H9 (cell line): Measurements from ENCODE around the gene LYSMD3. TPM values are rescaled to one million over a fixed set of nuclear protein-coding genes. Genes with fewer than 3 reads are reported as not detected.
A peak's percentile ranks its signal among the peaks of the same experiment; 100 is the strongest.

ENCODE experiments used
- DNase-seq: peaks from one replicate; pipeline ENCODE4 v3.0.0-alpha.2; 2017
- H2AFZ ChIP-seq: one replicate; pipeline ENCODE4 v1.6.1; 2013; ENCODE audit warnings: mild to moderate bottlenecking, low read length, control low read depth, moderate library complexity
- H2AK5ac ChIP-seq: 2 replicates; pipeline ENCODE4 v1.6.1; 2013; ENCODE audit warnings: low read length, control low read depth, mixed read lengths; ENCODE audit not compliant: insufficient read length
- H2BK120ac ChIP-seq: one replicate; pipeline ENCODE4 v1.6.1; 2013; ENCODE audit warnings: low read depth, mild to moderate bottlenecking, low read length, control low read depth, inconsistent platforms; ENCODE audit not compliant: poor library complexity, severe bottlenecking
- H2BK12ac ChIP-seq: 2 replicates; pipeline ENCODE4 v1.6.1; 2013; ENCODE audit warnings: low read length, control low read depth, mixed read lengths, low read depth; ENCODE audit not compliant: insufficient read length
- H2BK15ac ChIP-seq: 2 replicates; pipeline ENCODE4 v1.6.1; 2013; ENCODE audit warnings: low read depth, low read length, control low read depth
- H2BK20ac ChIP-seq: one replicate; pipeline ENCODE4 v1.6.1; 2013; ENCODE audit warnings: low read depth, mild to moderate bottlenecking, low read length, control low read depth, inconsistent platforms; ENCODE audit not compliant: poor library complexity, severe bottlenecking
- H2BK5ac ChIP-seq: 2 replicates; pipeline ENCODE4 v1.6.1; 2013; ENCODE audit warnings: low read length, control low read depth, mixed read lengths; ENCODE audit not compliant: insufficient read length
- H3K14ac ChIP-seq: 2 replicates; pipeline ENCODE4 v1.6.1; 2013; ENCODE audit warnings: low read length, control low read depth; ENCODE audit not compliant: insufficient read depth
- H3K18ac ChIP-seq: 2 replicates; pipeline ENCODE4 v1.6.1; 2013; ENCODE audit warnings: low read depth, mild to moderate bottlenecking, mixed read lengths, low read length, control low read depth; ENCODE audit not compliant: insufficient read length
- H3K23ac ChIP-seq: 2 replicates; pipeline ENCODE4 v1.6.1; 2013; ENCODE audit warnings: low read length, control low read depth, mixed read lengths, low read depth; ENCODE audit not compliant: insufficient read length
- H3K23me2 ChIP-seq: 2 replicates; pipeline ENCODE4 v1.6.1; 2013; ENCODE audit warnings: low read depth, mild to moderate bottlenecking, mixed read lengths, low read length, control low read depth; ENCODE audit not compliant: insufficient read length, poor library complexity, severe bottlenecking
- H3K27ac ChIP-seq: 2 replicates; pipeline ENCODE4 v1.5.1; 2013; ENCODE audit warnings: low read length, control low read depth, mixed read lengths, low read depth; ENCODE audit not compliant: insufficient read length
- H3K27me3 ChIP-seq: 2 replicates; pipeline ENCODE4 v1.6.1; 2013; ENCODE audit warnings: low read length, control low read depth, inconsistent platforms; ENCODE audit not compliant: insufficient read depth
- H3K4ac ChIP-seq: 2 replicates; pipeline ENCODE4 v1.6.1; 2013; ENCODE audit warnings: low read depth, mild to moderate bottlenecking, control low read depth, inconsistent platforms, low read length, moderate library complexity
- H3K4me1 ChIP-seq: 2 replicates; pipeline ENCODE4 v1.6.1; 2013; ENCODE audit warnings: low read length, control low read depth, inconsistent platforms; ENCODE audit not compliant: insufficient read depth
- H3K4me2 ChIP-seq: 2 replicates; pipeline ENCODE4 v1.6.1; 2013; ENCODE audit warnings: low read length, control low read depth, mixed read lengths; ENCODE audit not compliant: insufficient read length, insufficient read depth
- H3K56ac ChIP-seq: 2 replicates; pipeline ENCODE4 v1.6.1; 2013; ENCODE audit warnings: low read depth, mild to moderate bottlenecking, mixed read lengths, low read length, control low read depth; ENCODE audit not compliant: insufficient read length
- H3K79me1 ChIP-seq: 2 replicates; pipeline ENCODE4 v1.6.1; 2013; ENCODE audit warnings: low read depth, mild to moderate bottlenecking, moderate library complexity, low read length, control low read depth, inconsistent platforms; ENCODE audit not compliant: insufficient read depth, poor library complexity, severe bottlenecking
- H3K79me2 ChIP-seq: 2 replicates; pipeline ENCODE4 v1.6.1; 2013; ENCODE audit warnings: low read length, control low read depth, inconsistent platforms; ENCODE audit not compliant: insufficient read depth
- H3K9ac ChIP-seq: 2 replicates; pipeline ENCODE4 v1.6.1; 2013; ENCODE audit warnings: low read length, control low read depth, mixed read lengths; ENCODE audit not compliant: insufficient read length; ENCODE audit errors: extremely low read depth
- H3K9me3 ChIP-seq: one replicate; pipeline ENCODE4 v1.6.1; 2013; ENCODE audit warnings: low read depth, low read length, inconsistent platforms; ENCODE audit not compliant: control insufficient read depth
- H3T11ph ChIP-seq: one replicate; pipeline ENCODE4 v1.6.1; 2013; ENCODE audit warnings: mild to moderate bottlenecking, low read length, control low read depth, inconsistent platforms
- H4K20me1 ChIP-seq: one replicate; pipeline ENCODE4 v1.6.1; 2013; ENCODE audit not compliant: control insufficient read depth, insufficient read length, insufficient read depth
- H4K5ac ChIP-seq: 2 replicates; pipeline ENCODE4 v1.6.1; 2013; ENCODE audit warnings: low read depth, mild to moderate bottlenecking, mixed read lengths, low read length, control low read depth; ENCODE audit not compliant: insufficient read length
- H4K8ac ChIP-seq: replicated peaks from 2 replicates; pipeline ENCODE4 v1.6.1; 2013; ENCODE audit warnings: low read length, control low read depth, mixed read lengths, low read depth; ENCODE audit not compliant: insufficient read length
- H4K91ac ChIP-seq: 2 replicates; pipeline ENCODE4 v1.6.1; 2013; ENCODE audit warnings: low read depth, mild to moderate bottlenecking, moderate library complexity, mixed read lengths, low read length, control low read depth; ENCODE audit not compliant: insufficient read length
- H3K27ac Mint-ChIP-seq, 3 experiments: 2 replicates in 2 of 3; 3 replicates in 1 of 3; pipeline ENCODE4 v1.8.0; 2020 to 2021; ENCODE audit warnings: mixed read lengths in 3 of 3, mild to moderate bottlenecking in 1 of 3, moderate library complexity in 1 of 3
- H3K27me3 Mint-ChIP-seq: 2 replicates; pipeline ENCODE4 v1.8.0; 2021; ENCODE audit warnings: low read depth, mild to moderate bottlenecking, moderate library complexity, mixed read lengths
- H3K36me3 Mint-ChIP-seq, 3 experiments: 2 replicates in 2 of 3; 3 replicates in 1 of 3; pipeline ENCODE4 v1.8.0; 2020 to 2021; ENCODE audit warnings: low read depth in 3 of 3, mixed read lengths in 3 of 3; ENCODE audit not compliant: insufficient read depth in 1 of 3
- H3K4me1 Mint-ChIP-seq, 2 experiments: 2 replicates each; pipeline ENCODE4 v1.8.0; 2020; ENCODE audit warnings: mixed read lengths in 2 of 2
- H3K4me3 Mint-ChIP-seq, 2 experiments: 2 replicates in 1 of 2; 3 replicates in 1 of 2; pipeline ENCODE4 v1.8.0; 2020 to 2021; ENCODE audit warnings: mild to moderate bottlenecking in 2 of 2, mixed read lengths in 2 of 2, moderate library complexity in 1 of 2
- H3K9me3 Mint-ChIP-seq, 2 experiments: 2 replicates in 1 of 2; 3 replicates in 1 of 2; pipeline ENCODE4 v1.8.0; 2020; ENCODE audit warnings: mild to moderate bottlenecking in 2 of 2, mixed read lengths in 2 of 2, moderate library complexity in 1 of 2
- WGBS: extraction: QIAGEN DNeasy Blood & Tissue Kit; methylation state at CpG from one replicate; pipeline ENCODE4 v1.1.7; 2013; ENCODE audit warnings: missing lambda C conversion rate, low lambda C conversion rate, mixed read lengths; ENCODE audit not compliant: insufficient read length; ENCODE audit errors: extremely low coverage; 5-methylcytosine and 5-hydroxymethylcytosine counted together
- total RNA-seq: library from RNA; stranded (reverse); gene quantifications from 2 replicates; pipeline ENCODE4 v1.2.1, GENCODE V29; 2021
- TF ChIP-seq, protein P1 (sequence below): fragments of 200-600 bp; sonication (generic); conservative IDR thresholded peaks from 3 replicates; pipeline ENCODE4 v1.8.0; 2021; ENCODE audit warnings: antibody characterized with exemption, mild to moderate bottlenecking

The LYSMD3 gene
- total RNA-seq, 1 experiment from 2014 or later, result 14.0 TPM

- Histone ChIP-seq H4K20me1 (no peaks in the 10 kb centered on the region), H4K8ac (no peak overlapping the region), H2BK20ac (no peak overlapping the region), H2BK12ac (no peak overlapping the region), H3K4me2 (peak overlapping the region; percentile 98), H3K4me1 (no peaks in the 10 kb centered on the region), H2AK5ac (no peak overlapping the region), H4K5ac (no peak overlapping the region), H3K18ac (no peak overlapping the region), H3K79me2 (no peaks in the 10 kb centered on the region; the same call in 1 of the 2 replicates), H3K14ac (no peak overlapping the region; the same call in 1 of the 2 replicates), H3K27me3 (no peaks in the 10 kb centered on the region), H3K9me3 (no peaks in the 10 kb centered on the region), H3K56ac (no peak overlapping the region), H4K91ac (no peak overlapping the region), H2BK5ac (no peak overlapping the region), H3K27ac (no peak overlapping the region), H2BK120ac (no peak overlapping the region), H3K9ac (peak overlapping the region; percentile 72), H3K23me2 (peaks cover 10% of the 10 kb centered on the region), H3K4ac (no peak overlapping the region), H3T11ph (no peak overlapping the region), H3K79me1 (no peaks in the 10 kb centered on the region), H2AFZ (no peak overlapping the region), H3K23ac (no peak overlapping the region), H2BK15ac (no peak overlapping the region)
- peaks cover 19 to 28% of the 10 kb centered on the region in 2 experiments for H3K4me1 Mint-ChIP-seq
- H3K9me3 Mint-ChIP-seq, result no peaks in the 10 kb centered on the region
- TF ChIP-seq, protein P1, sequence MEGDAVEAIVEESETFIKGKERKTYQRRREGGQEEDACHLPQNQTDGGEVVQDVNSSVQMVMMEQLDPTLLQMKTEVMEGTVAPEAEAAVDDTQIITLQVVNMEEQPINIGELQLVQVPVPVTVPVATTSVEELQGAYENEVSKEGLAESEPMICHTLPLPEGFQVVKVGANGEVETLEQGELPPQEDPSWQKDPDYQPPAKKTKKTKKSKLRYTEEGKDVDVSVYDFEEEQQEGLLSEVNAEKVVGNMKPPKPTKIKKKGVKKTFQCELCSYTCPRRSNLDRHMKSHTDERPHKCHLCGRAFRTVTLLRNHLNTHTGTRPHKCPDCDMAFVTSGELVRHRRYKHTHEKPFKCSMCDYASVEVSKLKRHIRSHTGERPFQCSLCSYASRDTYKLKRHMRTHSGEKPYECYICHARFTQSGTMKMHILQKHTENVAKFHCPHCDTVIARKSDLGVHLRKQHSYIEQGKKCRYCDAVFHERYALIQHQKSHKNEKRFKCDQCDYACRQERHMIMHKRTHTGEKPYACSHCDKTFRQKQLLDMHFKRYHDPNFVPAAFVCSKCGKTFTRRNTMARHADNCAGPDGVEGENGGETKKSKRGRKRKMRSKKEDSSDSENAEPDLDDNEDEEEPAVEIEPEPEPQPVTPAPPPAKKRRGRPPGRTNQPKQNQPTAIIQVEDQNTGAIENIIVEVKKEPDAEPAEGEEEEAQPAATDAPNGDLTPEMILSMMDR, result no peak
- peaks cover 5 to 22% (median 9%) of the 10 kb centered on the region in 3 experiments; a peak in 6 of 7 replicates for H3K36me3 Mint-ChIP-seq
- no peak overlapping the region; a peak in 1 of 7 replicates for H3K27ac Mint-ChIP-seq
- H3K4me3 Mint-ChIP-seq, result peak overlapping the region; percentile 93 to 96
- no peak for DNase-seq
- no CpG with 5 or more reads among the region's 18 CpGs for WGBS
- H3K27me3 Mint-ChIP-seq, result no peaks in the 10 kb centered on the region
These were observed 687 bp downstream of the LYSMD3 start for GRCh38 chr5:90528601-90529193.
